Loucy (cell line): ENCODE results near the gene VCL.

ENCODE experiments used
- CTCF ChIP-seq: fragments of 200-600 bp; sonication (generic); conservative IDR thresholded peaks from 2 replicates; pipeline ENCODE4 v1.5.1; 2014; ENCODE audit warnings: mild to moderate bottlenecking, antibody characterized with exemption, low read length
- EZH2phosphoT487 ChIP-seq: fragments of 200-600 bp; IDR thresholded peaks from 2 replicates; pipeline ENCODE4 v1.6.1; 2018; ENCODE audit warnings: antibody characterized with exemption, mild to moderate bottlenecking, moderate library complexity, borderline replicate concordance

- TF ChIP-seq EZH2phosphoT487 (no peak), CTCF (no peak)
These were observed 28.6 kb upstream of the VCL start for GRCh38 chr10:73969224-73969841.
